Measurements from ENCODE around the gene SLAIN1.
A peak's percentile ranks its signal among the peaks of the same experiment; 100 is the strongest.

The SLAIN1 gene

DNA sequence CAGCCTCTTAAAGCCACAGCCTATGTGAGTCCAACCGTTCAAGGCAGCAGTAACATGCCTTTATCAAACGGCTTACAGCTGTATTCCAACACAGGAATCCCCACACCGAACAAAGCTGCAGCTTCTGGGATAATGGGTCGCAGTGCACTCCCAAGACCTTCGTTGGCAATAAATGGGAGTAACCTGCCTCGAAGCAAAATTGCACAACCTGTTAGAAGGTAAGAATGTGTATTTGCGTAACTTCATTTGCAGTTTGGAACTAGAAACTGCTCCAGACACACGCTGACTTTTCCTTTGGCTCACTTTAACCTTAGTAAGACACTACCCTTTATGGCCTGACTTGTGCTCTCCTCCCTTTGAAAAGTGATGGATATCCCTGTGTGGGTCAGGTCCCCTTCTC lies 63.4 kb downstream of the SLAIN1 start:
- FAIRE-seq = no peak

- no peak for FAIRE-seq
Measured at GRCh38 chr13:77767413-77767812, 69.9 kb downstream of the SLAIN1 start.

GRCh38 chr13:77774181-77774580 lies 76.7 kb downstream of the SLAIN1 start:
- FAIRE-seq = no peak

DNA sequence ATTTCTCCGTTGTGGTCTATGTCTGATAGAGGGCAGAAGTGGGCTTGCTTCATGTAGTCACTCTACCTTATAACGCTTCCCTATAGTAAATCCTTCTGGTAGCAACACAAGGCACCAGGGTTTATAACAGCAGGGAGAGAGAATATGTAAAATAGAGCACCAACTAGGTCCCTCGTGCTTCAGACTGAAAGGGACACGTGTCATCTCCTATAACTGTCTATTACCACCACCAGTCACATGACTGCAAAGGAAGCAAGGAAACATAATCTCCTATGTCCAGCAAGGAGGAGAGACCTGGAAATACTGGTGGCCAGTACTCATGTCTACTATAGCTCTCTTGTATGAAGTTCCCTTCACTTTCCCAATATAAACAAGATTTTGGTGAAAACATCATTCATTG lies 79.2 kb downstream of the SLAIN1 start:
- no peak for FAIRE-seq

DNA sequence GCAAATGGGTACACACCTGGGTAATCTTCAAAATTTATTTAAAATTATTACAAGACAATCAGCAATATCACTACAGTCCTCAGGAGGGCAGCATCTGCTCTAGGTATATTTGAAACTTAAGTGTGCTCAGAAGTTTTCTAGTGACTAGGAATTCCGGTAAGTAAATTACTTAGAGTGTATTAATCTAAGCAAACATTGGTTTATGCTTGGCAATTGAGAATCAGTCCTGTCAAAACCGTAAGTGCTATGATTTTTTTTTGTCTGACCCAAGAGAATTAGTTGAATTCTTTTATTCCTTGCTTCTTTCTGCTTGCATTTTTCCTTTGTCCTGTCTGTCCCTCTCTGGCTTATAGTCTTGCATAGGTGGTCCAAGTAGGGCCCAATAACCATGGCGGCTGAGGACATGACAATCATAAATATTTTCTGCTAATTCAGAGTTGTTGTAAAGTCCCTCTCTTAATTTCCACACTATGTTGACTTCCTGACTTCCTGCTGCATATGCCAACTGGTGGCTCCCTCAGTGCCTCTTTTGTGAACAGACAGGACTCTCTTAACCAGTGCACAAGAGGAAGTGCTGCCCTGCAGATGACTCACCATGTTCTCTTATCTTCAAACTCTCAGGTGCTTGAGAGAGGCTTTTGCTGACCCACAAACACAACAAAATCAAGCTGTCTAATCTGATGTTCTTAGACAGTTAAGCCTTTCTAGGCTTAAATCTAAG lies 82.2 kb downstream of the SLAIN1 start:
- peak; percentile 97 for FAIRE-seq

DNA sequence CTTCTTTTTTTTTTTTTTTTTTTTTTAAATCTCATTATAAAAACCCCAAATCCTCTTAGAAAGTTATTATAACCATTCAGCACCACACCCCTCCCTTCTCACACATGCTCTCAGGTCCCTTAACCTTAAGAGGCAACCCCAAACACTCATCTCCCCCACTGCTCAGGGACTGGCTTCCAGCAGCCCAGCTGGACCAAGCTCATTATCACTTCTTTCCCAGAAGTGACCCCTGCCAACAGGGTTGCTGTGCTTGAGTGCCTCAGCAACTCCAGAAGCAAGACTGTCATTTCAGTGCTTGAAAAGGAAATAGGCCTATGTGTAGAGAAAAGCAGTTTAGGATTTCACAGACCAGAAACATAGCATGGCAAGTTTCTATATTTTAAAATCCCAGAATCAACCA lies 84.3 kb downstream of the SLAIN1 start:
- no peak for FAIRE-seq

- no peak for FAIRE-seq
Measured at GRCh38 chr13:77784515-77784914, 87.0 kb downstream of the SLAIN1 start.

DNA sequence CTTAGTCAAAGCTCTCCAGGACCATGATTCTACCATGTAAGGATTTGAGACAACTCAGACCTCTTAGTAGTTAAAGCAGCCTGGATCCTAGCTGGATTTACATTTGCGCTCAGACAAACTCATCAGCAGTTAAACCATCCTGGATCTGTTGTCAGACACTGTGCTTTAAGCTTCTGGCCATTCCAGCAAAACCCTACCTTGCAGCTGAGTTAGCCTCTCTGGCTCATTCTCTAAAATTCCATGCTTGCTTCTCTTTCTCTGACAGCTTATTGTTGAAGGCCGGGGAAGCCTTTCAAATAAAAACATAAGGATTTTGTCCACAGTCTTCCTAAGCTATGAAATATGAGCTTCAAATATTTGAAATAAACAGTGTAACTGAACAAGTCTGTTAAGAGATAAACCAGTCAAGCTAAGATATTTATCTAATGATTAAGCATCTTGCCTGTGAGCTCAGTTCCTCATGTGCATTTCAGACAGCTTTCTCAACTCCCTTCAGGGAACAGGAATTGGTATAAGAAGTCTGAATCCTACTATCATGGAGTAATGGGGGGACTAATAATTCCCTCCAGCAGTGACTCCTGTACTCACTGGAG lies 89.3 kb downstream of the SLAIN1 start:
- FAIRE-seq = no peak

- FAIRE-seq = no peak
Measured at GRCh38 chr13:77789376-77789775, 91.9 kb downstream of the SLAIN1 start.

DNA sequence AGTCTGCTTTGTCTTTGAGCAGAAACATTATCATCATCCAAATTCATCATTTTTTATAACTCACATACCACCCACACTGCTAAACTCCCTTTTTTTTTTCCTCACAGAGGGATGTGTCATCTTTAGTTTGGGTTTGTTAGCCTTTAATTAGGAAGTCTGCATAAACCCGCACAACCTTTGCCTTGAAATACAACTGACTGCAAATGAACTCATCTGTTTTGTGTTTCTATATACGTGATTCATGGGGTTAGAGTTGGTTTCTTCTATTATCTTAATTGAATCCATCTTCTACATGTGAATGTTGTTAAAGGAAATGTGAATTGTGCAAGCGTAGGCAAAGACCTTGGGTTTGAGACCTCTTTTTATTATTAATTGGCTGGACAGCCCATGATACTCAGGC lies 102.7 kb downstream of the SLAIN1 start:
- no peak for FAIRE-seq

GRCh38 chr13:77806518-77806917 lies 109.0 kb downstream of the SLAIN1 start:
- FAIRE-seq = no peak

GRCh38 chr13:77807431-77808135 lies 110.1 kb downstream of the SLAIN1 start:
- FAIRE-seq = no peak

DNA sequence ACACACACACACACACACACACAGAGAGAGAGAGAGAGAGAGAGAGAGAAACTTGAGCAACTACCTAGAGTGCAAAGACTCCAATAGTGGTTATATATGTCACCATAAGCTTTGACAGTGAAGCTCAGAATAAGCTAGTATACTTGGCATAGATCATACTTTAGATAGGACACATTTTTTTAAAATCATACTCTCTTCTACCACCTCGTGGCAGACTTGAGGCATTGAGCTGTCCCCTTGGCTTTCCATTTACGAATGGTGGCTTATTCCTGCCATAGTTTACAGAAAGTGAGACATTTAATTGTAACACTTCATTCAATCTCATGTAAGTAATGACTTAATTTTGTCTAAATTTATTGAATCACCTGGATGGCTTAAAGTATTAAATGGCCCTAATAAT lies 112.9 kb downstream of the SLAIN1 start:
- peak; percentile 82 for FAIRE-seq

DNA sequence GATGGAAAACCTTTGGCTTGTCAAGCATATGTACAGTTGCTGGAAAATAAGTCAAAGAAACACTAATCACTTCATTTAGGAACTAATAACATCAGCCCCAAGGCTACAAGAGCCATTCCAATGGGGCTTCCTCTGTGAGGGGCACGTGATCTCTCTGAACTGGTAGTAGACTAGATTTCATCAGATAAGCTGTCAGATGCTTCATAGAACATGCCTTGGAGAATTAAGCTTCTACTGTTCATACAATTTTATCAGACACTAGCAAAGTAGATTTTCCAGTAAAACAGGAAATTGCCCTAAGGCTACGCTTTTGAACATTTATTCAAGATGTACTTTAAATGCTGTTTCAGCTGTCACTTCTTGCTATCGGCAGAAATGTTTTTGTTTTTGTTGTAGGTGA lies 113.4 kb downstream of the SLAIN1 start:
- FAIRE-seq = no peak

GRCh38 chr13:77811381-77811780 lies 113.9 kb downstream of the SLAIN1 start:
- FAIRE-seq = peak; percentile 21

DNA sequence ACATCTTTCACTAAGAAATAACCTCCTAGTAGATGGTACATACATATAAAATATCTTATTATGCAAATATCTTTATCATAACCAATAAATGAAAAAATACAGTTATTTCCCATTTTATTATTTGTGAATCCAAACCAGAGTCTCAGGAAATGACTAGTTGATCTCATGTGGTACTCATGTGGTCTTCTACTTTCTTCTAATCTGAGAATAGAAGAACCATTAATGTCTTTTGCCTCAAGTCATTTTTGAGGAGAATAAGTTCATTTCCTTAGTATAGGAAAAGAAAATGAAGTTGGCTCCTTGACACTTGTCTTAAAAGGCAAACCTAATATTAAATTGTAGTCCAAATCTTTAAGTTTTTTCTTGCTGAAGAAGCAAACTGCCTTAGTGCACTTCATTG lies 114.5 kb downstream of the SLAIN1 start:
- no peak for FAIRE-seq

All from A204.1 (cell line).